Right lobe of liver (tissue), 4 donors: Measurements from ENCODE around the gene ARHGAP40.

Source experiments
- CTCF ChIP-seq, 4 donors: fragments of 200-600 bp in 3 of 4; fragments of 450-650 bp in 1 of 4; IDR thresholded peaks; one replicate each; pipeline versions ENCODE4 v1.5.1 to v1.8.0; 2016 to 2022; ENCODE audit warnings: antibody characterized with exemption in 4 of 4, mild to moderate bottlenecking in 2 of 4
- POLR2A ChIP-seq: fragments of 450-650 bp; IDR thresholded peaks from one replicate; pipeline ENCODE4 v1.6.1; 2017; ENCODE audit warnings: antibody characterized with exemption, mild to moderate bottlenecking
- donor health status: DM: no; HTN: no; CAD: no.
- donor health status: DM: no; HTN: no; CAD: no.
- donor health status: DM: no; HTN: yes; CAD: no.

GRCh38 chr20:38673725-38674091 lies 72.1 kb downstream of the ARHGAP40 start:
- no peak for TF ChIP-seq CTCF (IDR thresholded peaks at IDR 0.05)
- TF ChIP-seq POLR2A = no peak
